ENCODE results near the gene HOXD13.

HOXD13 gene

GRCh38 chr2:176137252-176137580 is 44.7 kb downstream of the HOXD13 start:
- H3K4me3 ChIP-seq, result peak overlapping the region; percentile 94
- TF ChIP-seq EZH2 (IDR thresholded peaks at IDR 0.05) (no peak), POLR2AphosphoS5 (IDR thresholded peaks at IDR 0.05; ENCODE audit: borderline replicate concordance, low read depth, low read length) (no peak), FOXP2 (optimal IDR thresholded peaks at IDR 0.05; ENCODE audit: control extremely low read depth, extremely low read length, insufficient read depth) (no peak)
- 0 out of 2 replicates have a peak overlapping the region, but pooled peaks have one; percentile 88 for H3K27ac ChIP-seq
- DNase-seq (ENCODE audit: low read depth, low spot score), result no peak
- no peaks in the 10 kb centered on the region for H3K9me3 ChIP-seq (ENCODE audit: low read depth, low read length)
- H3K9ac ChIP-seq (ENCODE audit: insufficient read length), result peak overlapping the region; percentile 95
- H3K36me3 ChIP-seq (ENCODE audit: insufficient read depth, low read length), result no peaks in the 10 kb centered on the region

DNA sequence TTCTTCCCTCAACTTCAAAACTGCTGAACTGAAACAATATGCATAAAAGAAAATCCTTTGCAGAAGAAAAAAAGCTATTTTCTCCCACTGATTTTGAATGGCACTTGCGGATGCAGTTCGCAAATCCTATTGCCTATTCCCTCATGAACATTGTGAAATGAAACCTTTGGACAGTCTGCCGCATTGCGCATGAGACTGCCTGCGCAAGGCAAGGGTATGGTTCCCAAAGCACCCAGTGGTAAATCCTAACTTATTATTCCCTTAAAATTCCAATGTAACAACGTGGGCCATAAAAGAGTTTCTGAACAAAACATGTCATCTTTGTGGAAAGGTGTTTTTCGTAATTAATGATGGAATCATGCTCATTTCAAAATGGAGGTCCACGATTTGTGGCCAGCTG is 45.4 kb downstream of the HOXD13 start:
- Histone ChIP-seq H3K36me3 (ENCODE audit: insufficient read depth, low read length) (no peaks in the 10 kb centered on the region), H3K4me3 (peak overlapping the region; percentile 94), H3K9ac (ENCODE audit: insufficient read length) (no peak overlapping the region), H3K9me3 (ENCODE audit: low read depth, low read length) (no peaks in the 10 kb centered on the region), H3K27ac (no peak overlapping the region)
- no peak for TF ChIP-seq POLR2AphosphoS5 (IDR thresholded peaks at IDR 0.05; ENCODE audit: borderline replicate concordance, low read depth, low read length)
- no peak for TF ChIP-seq EZH2 (IDR thresholded peaks at IDR 0.05)
- TF ChIP-seq FOXP2 (optimal IDR thresholded peaks at IDR 0.05; ENCODE audit: control extremely low read depth, extremely low read length, insufficient read depth), result no peak
- no peak for DNase-seq (ENCODE audit: low read depth, low spot score)

DNA sequence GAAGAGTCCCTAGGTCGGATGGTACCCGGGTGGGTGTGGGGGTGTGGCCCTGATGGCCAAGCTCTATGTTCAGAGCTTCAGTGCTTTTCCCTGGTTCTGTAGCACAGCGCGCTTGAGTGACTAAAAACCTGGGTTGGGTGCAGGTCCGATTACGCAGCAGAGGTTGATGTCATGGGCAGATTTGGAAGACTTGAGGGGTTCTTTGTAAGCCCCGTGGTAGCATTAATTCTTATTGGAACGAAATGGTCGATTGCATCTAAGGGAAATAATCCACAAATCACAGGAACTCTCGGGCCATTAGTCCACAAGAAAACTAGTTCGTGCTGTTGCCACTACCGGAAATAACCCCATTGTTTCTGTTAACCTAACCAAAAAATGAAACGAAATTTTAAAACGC is 46.0 kb downstream of the HOXD13 start:
- no peak overlapping the region for H3K27ac ChIP-seq
- H3K9ac ChIP-seq (ENCODE audit: insufficient read length), result no peak overlapping the region
- TF ChIP-seq EZH2 (IDR thresholded peaks at IDR 0.05) (no peak), POLR2AphosphoS5 (IDR thresholded peaks at IDR 0.05; ENCODE audit: borderline replicate concordance, low read depth, low read length) (no peak), FOXP2 (optimal IDR thresholded peaks at IDR 0.05; ENCODE audit: control extremely low read depth, extremely low read length, insufficient read depth) (no peak)
- peak overlapping the region; percentile 94 for H3K4me3 ChIP-seq
- H3K36me3 ChIP-seq (ENCODE audit: insufficient read depth, low read length), result no peaks in the 10 kb centered on the region
- no peaks in the 10 kb centered on the region for H3K9me3 ChIP-seq (ENCODE audit: low read depth, low read length)
- no peak for DNase-seq (ENCODE audit: low read depth, low spot score)

GRCh38 chr2:176138923-176139660 is 46.6 kb downstream of the HOXD13 start:
- H3K9ac ChIP-seq (ENCODE audit: insufficient read length), result no peak overlapping the region
- H3K27ac ChIP-seq, result no peak overlapping the region; the same call in 1 of the 2 replicates

GRCh38 chr2:176139661-176140512 is 47.4 kb downstream of the HOXD13 start:
- H3K9me3 ChIP-seq (ENCODE audit: low read depth, low read length), result no peaks in the 10 kb centered on the region
- no peaks in the 10 kb centered on the region for H3K36me3 ChIP-seq (ENCODE audit: insufficient read depth, low read length)
- DNase-seq (ENCODE audit: low read depth, low spot score), result no peak
- H3K9ac ChIP-seq (ENCODE audit: insufficient read length), result peak overlapping the region; percentile 39
- TF ChIP-seq POLR2AphosphoS5 (IDR thresholded peaks at IDR 0.05; ENCODE audit: borderline replicate concordance, low read depth, low read length) (no peak), EZH2 (IDR thresholded peaks at IDR 0.05) (no peak), FOXP2 (optimal IDR thresholded peaks at IDR 0.05; ENCODE audit: control extremely low read depth, extremely low read length, insufficient read depth) (no peak)
- H3K27ac ChIP-seq, result no peak overlapping the region
- H3K4me3 ChIP-seq, result peak overlapping the region; percentile 73

More at GRCh38 chr2:176138923-176139660, 46.6 kb downstream of the HOXD13 start:
- DNase-seq (ENCODE audit: low read depth, low spot score), result no peak
- Histone ChIP-seq H3K36me3 (ENCODE audit: insufficient read depth, low read length) (no peaks in the 10 kb centered on the region), H3K4me3 (peak overlapping the region; percentile 24), H3K9me3 (ENCODE audit: low read depth, low read length) (no peaks in the 10 kb centered on the region)
- TF ChIP-seq POLR2AphosphoS5 (IDR thresholded peaks at IDR 0.05; ENCODE audit: borderline replicate concordance, low read depth, low read length), result no peak
- no peak for TF ChIP-seq EZH2 (IDR thresholded peaks at IDR 0.05)
- TF ChIP-seq FOXP2 (optimal IDR thresholded peaks at IDR 0.05; ENCODE audit: control extremely low read depth, extremely low read length, insufficient read depth), result no peak

- Histone ChIP-seq H3K9ac (ENCODE audit: insufficient read length) (peak overlapping the region; percentile 39), H3K4me3 (peak overlapping the region; percentile 73), H3K27ac (no peak overlapping the region), H3K9me3 (ENCODE audit: low read depth, low read length) (no peaks in the 10 kb centered on the region), H3K36me3 (ENCODE audit: insufficient read depth, low read length) (no peaks in the 10 kb centered on the region)
- TF ChIP-seq FOXP2 (optimal IDR thresholded peaks at IDR 0.05; ENCODE audit: control extremely low read depth, extremely low read length, insufficient read depth) (no peak), POLR2AphosphoS5 (IDR thresholded peaks at IDR 0.05; ENCODE audit: borderline replicate concordance, low read depth, low read length) (no peak), EZH2 (IDR thresholded peaks at IDR 0.05) (no peak)
- DNase-seq (ENCODE audit: low read depth, low spot score), result no peak
Observed at GRCh38 chr2:176140513-176141317, 48.2 kb downstream of the HOXD13 start.

DNA sequence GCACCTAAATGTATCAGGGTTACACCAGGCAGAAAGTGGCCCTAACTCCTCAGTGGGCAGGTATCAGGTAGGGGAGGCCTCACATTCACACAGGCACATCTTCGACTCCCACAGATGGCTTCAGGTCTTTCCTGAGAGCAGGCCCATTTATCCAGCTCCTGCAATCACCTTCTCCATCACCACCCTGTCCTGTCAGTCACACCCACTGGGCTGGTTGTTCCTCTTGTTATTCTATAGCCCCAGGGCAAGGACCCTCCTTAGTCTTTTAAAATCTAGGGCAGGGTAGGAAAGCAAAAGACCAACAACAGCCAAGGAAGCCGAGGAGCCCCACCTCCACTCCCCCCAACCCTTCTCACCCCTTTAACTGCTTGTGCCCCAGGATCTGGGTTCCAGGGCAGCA is 49.8 kb downstream of the HOXD13 start:
- TF ChIP-seq EZH2 (IDR thresholded peaks at IDR 0.05) (no peak), POLR2AphosphoS5 (IDR thresholded peaks at IDR 0.05; ENCODE audit: borderline replicate concordance, low read depth, low read length) (no peak), FOXP2 (optimal IDR thresholded peaks at IDR 0.05; ENCODE audit: control extremely low read depth, extremely low read length, insufficient read depth) (no peak)
- DNase-seq (ENCODE audit: low read depth, low spot score), result no peak
- H3K9ac ChIP-seq (ENCODE audit: insufficient read length), result no peak overlapping the region
- no peaks in the 10 kb centered on the region for H3K9me3 ChIP-seq (ENCODE audit: low read depth, low read length)
- H3K36me3 ChIP-seq (ENCODE audit: insufficient read depth, low read length), result no peaks in the 10 kb centered on the region
- no peak overlapping the region for H3K4me3 ChIP-seq
- no peak overlapping the region for H3K27ac ChIP-seq

Data from SK-N-MC (cell line).